IMR-90 (cell line): Measurements from ENCODE around the gene AGGF1. TPM values are rescaled to one million over a fixed set of nuclear protein-coding genes. Genes with fewer than 3 reads are reported as not detected.
"Not testable (repeated sequence)": the region's sequence is repeated elsewhere in the genome, so short reads cannot be mapped to it uniquely, and the experiment has no call there.

Experiments used
- ATAC-seq: fragments of 200-7000 bp; cut with Tn5 transposase; 2 replicates; pipeline ENCODE4 v1.9.1; 2020; ENCODE audit warnings: low read depth, mild to moderate bottlenecking, moderate library complexity
- BruUV-seq: library from RNA; stranded (reverse); fragments of 400-500 nt; replicated peaks from 2 replicates; lab custom pipeline; 2021; lab: Mats Ljungman, UMichigan
- CTCF ChIA-PET: fragments of 300-600 bp; formaldehyde crosslinking; extraction: SDS; loops from one replicate; lab custom pipeline; 2021; ENCODE audit warnings: antibody characterized with exemption; lab: Yijun Ruan, JAX
- POLR2A ChIA-PET: fragments of 300-600 bp; sonication (Branson Sonifier 250); formaldehyde crosslinking; loops from one replicate; lab custom pipeline; 2022; ENCODE audit warnings: antibody characterized with exemption; ENCODE audit not compliant: unreplicated experiment; lab: Charles Lee
- DNase-seq: peaks from one replicate; pipeline ENCODE4 v3.0.0; 2013
- H2AFZ ChIP-seq: replicated peaks from 2 replicates; pipeline ENCODE3; 2013; ENCODE audit warnings: low read length, mild to moderate bottlenecking; ENCODE audit not compliant: poor library complexity
- H2AK5ac ChIP-seq: 2 replicates; pipeline ENCODE4 v1.6.1; 2013; ENCODE audit warnings: low read depth, low read length, inconsistent platforms
- H2AK9ac ChIP-seq: replicated peaks from 2 replicates; pipeline ENCODE3; 2013; ENCODE audit warnings: mild to moderate bottlenecking, low read depth, low read length, moderate library complexity; ENCODE audit not compliant: poor library complexity
- H2BK120ac ChIP-seq: 2 replicates; pipeline ENCODE4 v1.6.1; 2013; ENCODE audit warnings: low read depth, low read length, inconsistent platforms
- H2BK15ac ChIP-seq: 3 replicates; pipeline ENCODE4 v1.6.1; 2013; ENCODE audit warnings: low read depth, low read length, inconsistent platforms
- H2BK20ac ChIP-seq: 2 replicates; pipeline ENCODE4 v1.6.1; 2013; ENCODE audit warnings: low read depth, mild to moderate bottlenecking, inconsistent platforms, low read length, moderate library complexity
- H2BK5ac ChIP-seq: 2 replicates; pipeline ENCODE4 v1.6.1; 2013; ENCODE audit warnings: mild to moderate bottlenecking, low read depth, low read length, inconsistent platforms; ENCODE audit not compliant: poor library complexity, severe bottlenecking
- H3K14ac ChIP-seq: replicated peaks from 2 replicates; pipeline ENCODE4 v1.6.1; 2013; ENCODE audit warnings: low read depth, low read length, inconsistent platforms
- H3K18ac ChIP-seq: 2 replicates; pipeline ENCODE4 v1.6.1; 2013; ENCODE audit warnings: low read depth, low read length, control low read depth
- H3K23ac ChIP-seq: 2 replicates; pipeline ENCODE4 v1.6.1; 2013; ENCODE audit warnings: low read depth, low read length, inconsistent platforms
- H3K27ac ChIP-seq: 2 replicates; pipeline ENCODE4 v1.5.1; 2013; ENCODE audit warnings: mild to moderate bottlenecking, control low read depth, low read length; ENCODE audit not compliant: insufficient read depth
- H3K27me3 ChIP-seq: 2 replicates; pipeline ENCODE4 v1.6.1; 2013; ENCODE audit warnings: low read length; ENCODE audit not compliant: control insufficient read depth, insufficient read depth
- H3K36me3 ChIP-seq: 2 replicates; pipeline ENCODE4 v1.6.1; 2013; ENCODE audit warnings: low read length, mixed read lengths; ENCODE audit not compliant: control insufficient read depth, insufficient read depth
- H3K4ac ChIP-seq: 2 replicates; pipeline ENCODE4 v1.6.1; 2013; ENCODE audit warnings: low read depth, low read length, inconsistent platforms
- H3K4me1 ChIP-seq: 2 replicates; pipeline ENCODE4 v1.6.1; 2013; ENCODE audit warnings: low read length, mixed read lengths; ENCODE audit not compliant: control insufficient read depth, insufficient read depth
- H3K4me2 ChIP-seq: 2 replicates; pipeline ENCODE4 v1.6.1; 2013; ENCODE audit warnings: low read depth, mild to moderate bottlenecking, control low read depth, low read length, moderate library complexity
- H3K4me3 ChIP-seq: 2 replicates; pipeline ENCODE4 v1.5.1; 2013; ENCODE audit warnings: low read depth, mild to moderate bottlenecking, control low read depth, low read length, moderate library complexity; ENCODE audit not compliant: insufficient read depth
- H3K56ac ChIP-seq: 2 replicates; pipeline ENCODE4 v1.6.1; 2013; ENCODE audit warnings: low read length, inconsistent platforms; ENCODE audit not compliant: insufficient read depth; ENCODE audit errors: extremely low read depth
- H3K79me1 ChIP-seq, 2 experiments: 2 replicates each; pipeline ENCODE4 v1.6.1; 2013; ENCODE audit warnings: low read length in 2 of 2, inconsistent platforms in 1 of 2, low read depth in 1 of 2
- H3K9ac ChIP-seq: 2 replicates; pipeline ENCODE4 v1.6.1; 2013; ENCODE audit warnings: low read depth, low read length, control low read depth
- H3K9me1 ChIP-seq: 2 replicates; pipeline ENCODE4 v1.6.1; 2013; ENCODE audit warnings: low read length, inconsistent platforms; ENCODE audit not compliant: insufficient read depth
- H3K9me3 ChIP-seq: 2 replicates; pipeline ENCODE4 v1.6.1; 2013; ENCODE audit warnings: low read length; ENCODE audit not compliant: control insufficient read depth, insufficient read depth
- H4K20me1 ChIP-seq: 2 replicates; pipeline ENCODE4 v1.6.1; 2013; ENCODE audit warnings: low read length, inconsistent platforms; ENCODE audit not compliant: insufficient read depth
- H4K5ac ChIP-seq: 2 replicates; pipeline ENCODE4 v1.6.1; 2013; ENCODE audit warnings: mild to moderate bottlenecking, low read depth, low read length, control low read depth
- H4K8ac ChIP-seq, 2 experiments: 2 replicates each; pipeline ENCODE4 v1.6.1; 2013; ENCODE audit warnings: low read depth in 2 of 2, low read length in 2 of 2, control low read depth in 1 of 2, inconsistent platforms in 1 of 2
- H4K91ac ChIP-seq: 2 replicates; pipeline ENCODE4 v1.6.1; 2013; ENCODE audit warnings: low read depth, low read length, inconsistent platforms; ENCODE audit not compliant: insufficient read depth
- WGBS, 2 experiments: methylation state at CpG; one replicate each; pipeline versions ENCODE4 v1.1.5 to v1.1.7; 2013; ENCODE audit warnings: missing lambda C conversion rate in 2 of 2; ENCODE audit not compliant: insufficient read length in 1 of 2; ENCODE audit errors: extremely low coverage in 2 of 2; 5-methylcytosine and 5-hydroxymethylcytosine counted together
- dilution Hi-C: fragments of 300-500 bp; cut with HindIII; formaldehyde crosslinking; loops from one replicate; pipeline ENCODE4 v1.14.3; 2018; ENCODE audit warnings: low sequenced_read_pairs; ENCODE audit not compliant: unreplicated experiment
- in situ Hi-C: fragments of 300-500 bp; cut with MboI; formaldehyde crosslinking; loops from 3 replicates; pipeline ENCODE4 v1.14.3; 2019; ENCODE audit warnings: low sequenced_read_pairs, inconsistent platforms, mixed read lengths
- intact Hi-C: fragments of 100-400 bp; cut with micrococcal nuclease; formaldehyde crosslinking; loops from 2 replicates; pipeline ENCODE4 v1.10.0; 2022
- polyA plus RNA-seq, 3 experiments: library from polyadenylated mRNA; depleted of rRNA; stranded (reverse); fragments of >200 nt; gene quantifications; 2 replicates each; pipeline ENCODE4 v1.2.3, GENCODE V29; 2012; ENCODE audit warnings: low replicate concordance in 1 of 3
- total RNA-seq: library from RNA; depleted of rRNA; stranded (reverse); fragments of >200 nt; gene quantifications from 2 replicates; pipeline ENCODE4 v1.2.3, GENCODE V29; 2012

AGGF1 gene
- total and polyA plus RNA-seq, 2 of the 4 experiments (the other 2 are of a cell fraction) = 7.3 to 8.4 TPM

DNA sequence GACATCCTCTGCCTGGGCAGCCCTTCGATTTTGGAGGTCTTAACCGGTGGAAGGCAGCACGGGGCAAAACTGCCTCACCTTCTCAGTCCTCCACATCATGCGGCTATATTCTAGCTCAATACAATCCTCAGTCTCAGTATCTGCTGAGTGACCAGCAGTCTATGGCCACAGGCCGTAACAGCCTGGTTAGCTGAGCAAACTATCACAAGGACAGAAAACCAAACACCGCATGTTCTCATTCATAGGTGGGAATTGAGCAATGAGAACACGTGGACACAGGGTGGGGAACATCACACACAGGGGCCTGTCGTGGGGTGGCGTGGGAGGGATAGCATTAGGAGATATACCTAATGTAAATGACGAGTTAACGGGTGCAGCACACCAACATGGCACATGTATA is 50.3 kb downstream of the AGGF1 start:
- H2AFZ ChIP-seq, DNase-seq, H3K9me3 ChIP-seq, H3K9ac ChIP-seq, H4K20me1 ChIP-seq, H3K4ac ChIP-seq, H4K8ac ChIP-seq, H4K5ac ChIP-seq, H3K23ac ChIP-seq, H3K27ac ChIP-seq, H2BK20ac ChIP-seq, H2BK15ac ChIP-seq, CTCF ChIA-PET, H4K91ac ChIP-seq, H3K4me2 ChIP-seq, BruUV-seq, H3K56ac ChIP-seq, H2BK120ac ChIP-seq, intact Hi-C loops, H3K4me1 ChIP-seq, POLR2A ChIA-PET, H2BK5ac ChIP-seq, H2AK5ac ChIP-seq, dilution Hi-C loops, in situ Hi-C loops, H3K79me1 ChIP-seq, ATAC-seq, H3K27me3 ChIP-seq, H3K36me3 ChIP-seq, H3K18ac ChIP-seq, H3K9me1 ChIP-seq, H3K4me3 ChIP-seq, H2AK9ac ChIP-seq, H3K14ac ChIP-seq: not testable (repeated sequence)
- WGBS, 2 experiments = 100% methylated on average over 2 of the region's 11 CpGs; no CpG with 5 or more reads in 1 of the 2 experiments
